NCI-H1105 (cell line): ENCODE results near the gene ZNF385A.

Source experiments
- DNase-seq: peaks from one replicate; lab custom pipeline; 2025; lab: John Stamatoyannopoulos, UW

The ZNF385A gene

GRCh38 chr12:54392485-54393206 lies 8.1 kb upstream of the ZNF385A start:
- DNase-seq, result no peak

GRCh38 chr12:54390668-54391551 lies 6.4 kb upstream of the ZNF385A start:
- DNase-seq, result peak; percentile 24

- DNase-seq, result peak; percentile 46
These were observed 5.7 kb upstream of the ZNF385A start for GRCh38 chr12:54390176-54390667.

- DNase-seq, result no peak
These were observed 5.2 kb upstream of the ZNF385A start for GRCh38 chr12:54389607-54390175.

- no peak for DNase-seq
These were observed 4.6 kb upstream of the ZNF385A start for GRCh38 chr12:54389134-54389508.

- no peak for DNase-seq
These were observed 4.0 kb upstream of the ZNF385A start for GRCh38 chr12:54388237-54389133.

GRCh38 chr12:54387114-54387467 lies 2.6 kb upstream of the ZNF385A start:
- no peak for DNase-seq

- no peak for DNase-seq
These were observed 2.0 kb upstream of the ZNF385A start for GRCh38 chr12:54386403-54387113.

- DNase-seq, result no peak
These were observed 850 bp upstream of the ZNF385A start for GRCh38 chr12:54385251-54385914.

GRCh38 chr12:54383041-54383609 lies 1.4 kb downstream of the ZNF385A start:
- DNase-seq, result no peak

GRCh38 chr12:54381136-54381535 lies 3.4 kb downstream of the ZNF385A start:
- DNase-seq, result no peak

- peak; percentile 70 for DNase-seq
These were observed 4.9 kb downstream of the ZNF385A start for GRCh38 chr12:54379398-54380201.

GRCh38 chr12:54378796-54379397 lies 5.6 kb downstream of the ZNF385A start:
- DNase-seq, result no peak

- DNase-seq, result no peak
These were observed 6.6 kb downstream of the ZNF385A start for GRCh38 chr12:54377797-54378515.

GRCh38 chr12:54377007-54377406 lies 7.5 kb downstream of the ZNF385A start:
- DNase-seq, result no peak

- DNase-seq, result no peak
These were observed 7.9 kb downstream of the ZNF385A start for GRCh38 chr12:54376596-54376995.

GRCh38 chr12:54375259-54375579 lies 9.3 kb downstream of the ZNF385A start:
- DNase-seq, result no peak

GRCh38 chr12:54374562-54375258 lies 9.8 kb downstream of the ZNF385A start:
- no peak for DNase-seq
